ENCODE data around the gene DEFB119. TPM values are rescaled to one million over a fixed set of nuclear protein-coding genes. Genes with fewer than 3 reads are reported as not detected.

DEFB119 gene, protein sequence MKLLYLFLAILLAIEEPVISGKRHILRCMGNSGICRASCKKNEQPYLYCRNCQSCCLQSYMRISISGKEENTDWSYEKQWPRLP
- total RNA-seq = not detected in 2 replicates

GRCh38 chr20:31390490-31390889 lies at the start of gene DEFB119:
TSS of gene DEFB119 (minus strand) at chr20:31390590. CDS start at chr20:31390483, 107 bp downstream.

DNA sequence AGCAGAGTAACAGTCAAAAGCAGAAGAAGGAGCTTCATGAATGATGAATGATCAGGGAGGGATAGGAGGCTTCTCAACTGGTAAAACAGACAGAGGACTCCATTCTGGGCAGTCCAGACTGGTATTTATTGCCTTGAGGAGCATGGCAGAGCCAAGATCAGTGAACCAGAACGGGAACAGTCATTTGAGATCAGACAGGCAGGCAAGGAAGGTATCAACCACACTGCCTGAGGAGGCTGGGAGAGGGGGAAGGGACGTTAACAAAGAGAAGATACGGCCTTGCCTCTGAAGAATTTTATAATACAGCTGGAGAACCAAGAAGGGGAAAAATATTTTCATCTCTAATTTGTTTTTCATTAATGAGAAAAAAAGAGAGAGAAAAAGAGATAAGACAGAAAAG lies 15.7 kb upstream of the DEFB119 start, which contains the start of gene DEFB121:
TSS of gene DEFB121 (minus strand) at position 101 of the 400 bp plus-strand sequence. CDS start at position 38, 63 bp downstream.

GRCh38 chr20:31368301-31368700 lies 22.1 kb downstream of the DEFB119 start, which contains the start of gene DEFB118:
TSS of gene DEFB118 (plus strand) at chr20:31368601. CDS start at chr20:31368651, 50 bp downstream.

Other genes with a start within 250 kb of the DEFB119 start
- not detected in 2 replicates for gene DEFB115, start 132.9 kb downstream of the DEFB119 start, total RNA-seq
- gene DEFB116, start 82.0 kb downstream of the DEFB119 start, total RNA-seq = not detected in 2 replicates
- not detected in 2 replicates for gene DEFB118, start 22.0 kb downstream of the DEFB119 start, total RNA-seq
- gene DEFB121, start 15.6 kb upstream of the DEFB119 start, total RNA-seq = not detected in 2 replicates
- gene DEFB123, start 50.0 kb upstream of the DEFB119 start, total RNA-seq = not detected in 2 replicates
- not detected in 2 replicates for gene DEFB124, start 84.5 kb upstream of the DEFB119 start, total RNA-seq
- gene REM1, start 84.7 kb upstream of the DEFB119 start, total RNA-seq = not detected in 2 replicates
- 37.5 and 53.5 TPM in 2 replicates for gene HM13, start 123.9 kb upstream of the DEFB119 start, total RNA-seq
- 209 and 1,113 TPM in 2 replicates for gene ID1, start 214.7 kb upstream of the DEFB119 start, total RNA-seq
- gene COX4I2, start 247.3 kb upstream of the DEFB119 start, total RNA-seq = not detected in 2 replicates